NCI-H524 (cell line): ENCODE results near the gene SELL.
"Not testable (repeated sequence)": the region's sequence is repeated elsewhere in the genome, so short reads cannot be mapped to it uniquely, and the experiment has no call there.

Source experiments
- DNase-seq, 2 experiments: peaks; one replicate each; lab custom pipeline; 2025; lab: John Stamatoyannopoulos, UW

SELL gene

GRCh38 chr1:169667699-169668596 is 43.5 kb downstream of the SELL start:
- DNase-seq, result not testable (repeated sequence)

- not testable (repeated sequence) for DNase-seq
Measured at GRCh38 chr1:169667227-169667639, 44.2 kb downstream of the SELL start.

GRCh38 chr1:169662680-169663079 is 48.7 kb downstream of the SELL start:
- not testable (repeated sequence) for DNase-seq

GRCh38 chr1:169661066-169661465 is 50.4 kb downstream of the SELL start:
- not testable (repeated sequence) for DNase-seq

GRCh38 chr1:169658777-169659176 is 52.6 kb downstream of the SELL start:
- not testable (repeated sequence) for DNase-seq

- DNase-seq, result no peak
Measured at GRCh38 chr1:169653873-169654272, 57.5 kb downstream of the SELL start.

- no peak for DNase-seq
Measured at GRCh38 chr1:169651035-169651434, 60.4 kb downstream of the SELL start.

- DNase-seq, result no peak
Measured at GRCh38 chr1:169650551-169650950, 60.9 kb downstream of the SELL start.

GRCh38 chr1:169648709-169649108 is 62.7 kb downstream of the SELL start:
- no peak for DNase-seq

- no peak for DNase-seq
Measured at GRCh38 chr1:169648187-169648586, 63.2 kb downstream of the SELL start.

GRCh38 chr1:169647512-169647911 is 63.9 kb downstream of the SELL start:
- no peak for DNase-seq

- no peak for DNase-seq
Measured at GRCh38 chr1:169644297-169644696, 67.1 kb downstream of the SELL start.
